Heart left ventricle (tissue), 16 donors: ENCODE data around the gene DMAC2. TPM values are rescaled to one million over a fixed set of nuclear protein-coding genes. Genes with fewer than 3 reads are reported as not detected.
A peak's percentile ranks its signal among the peaks of the same experiment; 100 is the strongest.

Experiments used
- ATAC-seq, 4 donors: fragments of 200-7000 bp; cut with Tn5 transposase; one replicate each; pipeline ENCODE4 v1.9.1; 2020 to 2022; ENCODE audit warnings: moderate library complexity in 4 of 4, mild to moderate bottlenecking in 3 of 4, moderate number of reproducible peaks in 1 of 4
- DNase-seq, 5 donors: peaks; one replicate each; pipeline ENCODE4 v3.0.0-alpha.2; 2020
- H3K27ac ChIP-seq, 12 donors: fragments of 200-600 bp; sonication (generic) in 4 of 12; one replicate each; pipeline versions ENCODE4 v1.5.0 to v1.8.0; 2016 to 2022; ENCODE audit warnings: mild to moderate bottlenecking in 2 of 12
- H3K27me3 ChIP-seq, 9 donors: fragments of 200-600 bp; sonication (generic) in 2 of 9; one replicate each; pipeline versions ENCODE4 v1.5.1 to v1.8.0; 2016 to 2022; ENCODE audit warnings: mild to moderate bottlenecking in 3 of 9
- H3K36me3 ChIP-seq, 9 donors: fragments of 200-600 bp; sonication (generic) in 2 of 9; one replicate each; pipeline versions ENCODE4 v1.5.0 to v1.8.0; 2018 to 2022; ENCODE audit warnings: mild to moderate bottlenecking in 2 of 9
- H3K4me1 ChIP-seq, 12 donors: fragments of 200-600 bp; sonication (generic) in 4 of 12; one replicate each; pipeline versions ENCODE4 v1.5.0 to v1.8.0; 2016 to 2022; ENCODE audit warnings: mild to moderate bottlenecking in 3 of 12
- H3K4me3 ChIP-seq, 12 donors: fragments of 200-600 bp; sonication (generic) in 4 of 12; one replicate each; pipeline versions ENCODE4 v1.5.0 to v1.8.0; 2017 to 2022; ENCODE audit warnings: mild to moderate bottlenecking in 9 of 12, moderate library complexity in 4 of 12
- H3K9me3 ChIP-seq, 12 donors: fragments of 200-600 bp; sonication (generic) in 4 of 12; one replicate each; pipeline versions ENCODE4 v1.5.0 to v1.8.0; 2016 to 2022; ENCODE audit warnings: mild to moderate bottlenecking in 1 of 12
- POLR2A ChIP-seq, 2 donors: fragments of 450-650 bp; IDR thresholded peaks; one replicate each; pipeline ENCODE4 v1.6.1; 2017; ENCODE audit warnings: antibody characterized with exemption in 2 of 2, mild to moderate bottlenecking in 2 of 2, moderate library complexity in 2 of 2
- WGBS, 4 donors: extraction: QIAGEN DNeasy Blood & Tissue Kit in 2 of 4; methylation state at CpG; one replicate each; pipeline versions ENCODE4 v1.1.5 to v1.1.7; 2013 to 2018; 5-methylcytosine and 5-hydroxymethylcytosine counted together
- intact Hi-C, 10 donors: fragments of 100-400 bp; cut with DNase I; formaldehyde crosslinking; loops; one replicate each; pipeline versions ENCODE4 v1.11.1 to v1.14.2; 2022
- polyA plus RNA-seq, 2 donors: library from polyadenylated mRNA; stranded (reverse); fragments of 200-250 nt; gene quantifications; one replicate each; pipeline ENCODE4 v1.2.3, GENCODE V29; 2013
- total RNA-seq, 9 donors: library from RNA; depleted of rRNA in 2 of 9; stranded (reverse); fragments of >200 nt in 2 of 9; fragmentation: NEBNext Ultra II Directional in 3 of 9; extraction: Animal tissue kit (Norgen Biotek cat#: 25700) in 3 of 9; gene quantifications; one replicate each; pipeline versions ENCODE4 v1.1.0 to v1.2.4, GENCODE V29; 2016 to 2023
- TF ChIP-seq, protein P1 (sequence below), 12 donors: fragments of 200-600 bp; sonication (generic) in 4 of 12; IDR thresholded peaks; one replicate each; pipeline versions ENCODE4 v1.5.0 to v1.8.0; 2018 to 2022; ENCODE audit warnings: antibody characterized with exemption in 12 of 12, mild to moderate bottlenecking in 5 of 12
- donor health status: ischemic (EF 13 %, LVEDD 7.1; RV severe dilation, severe dysfunction).
- donor health status: healthy with polysubstance abuse.
- donor health status: DM: no; HTN: yes; CAD: no.
- donor health status: DM: no; HTN: no; CAD: no.
- donor health status: ischemic (EF 25% LVEDD 6.9; RV normal size, moderate dysfunction).
- donor health status: ischemic (EF 25% LVEDD 5.7; RV mildly dilated, moderate dysfunction).
- donor health status: healthy.
- donor health status: DM: yes; HTN: yes; CAD: no.
- donor health status: ischemic (EF 35%, LVEDD 5.7; RV mildly dilated, moderate dysfunction).
- donor health status: nonischemic (EF 11% LVEDD 7.7; RV severe dilation, severe dysfunction).
- donor health status: DM: yes; HTN: yes; CAD: no.
- donor health status: PGD.
- donor health status: ischemic (EF 29% LVEDD 5.4; RV normal size, mild dysfunction).
- donor health status: nonischemic (EF 23%, LVEDD 6.1; RV moderate dilation, normal function).

The DMAC2 gene
- total and polyA plus RNA-seq, 11 donors: 67.9 to 138 (median 114) TPM

DNA sequence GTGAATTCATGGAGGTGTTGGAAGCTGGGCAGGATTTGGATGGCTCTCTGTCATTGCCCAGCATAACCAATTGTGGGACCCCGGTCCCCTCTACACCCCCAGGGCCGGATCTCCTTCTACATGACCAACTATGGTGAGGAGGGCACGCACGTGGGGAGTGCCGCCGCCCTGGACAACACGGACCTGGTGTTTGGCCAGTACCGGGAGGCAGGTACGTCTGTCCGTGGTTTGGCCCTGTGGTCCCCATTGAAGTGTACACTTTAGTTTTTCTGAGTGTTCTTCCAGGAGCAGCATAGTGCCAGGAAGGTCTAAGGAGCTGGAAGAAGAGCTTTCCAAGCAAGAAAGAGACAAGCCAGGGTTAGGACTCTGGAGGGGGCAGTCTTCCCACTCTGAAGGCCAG lies 25.8 kb downstream of the DMAC2 start:
- ATAC-seq (no peak), DNase-seq (no peak)
- H3K4me3 ChIP-seq: no peak overlapping the region
- no peak overlapping the region for H3K27ac ChIP-seq
- H3K9me3 ChIP-seq: no peaks in the 10 kb centered on the region
- intact Hi-C loops: no loop called here
- no peak for TF ChIP-seq POLR2A (IDR thresholded peaks at IDR 0.05)
- TF ChIP-seq, protein P1, sequence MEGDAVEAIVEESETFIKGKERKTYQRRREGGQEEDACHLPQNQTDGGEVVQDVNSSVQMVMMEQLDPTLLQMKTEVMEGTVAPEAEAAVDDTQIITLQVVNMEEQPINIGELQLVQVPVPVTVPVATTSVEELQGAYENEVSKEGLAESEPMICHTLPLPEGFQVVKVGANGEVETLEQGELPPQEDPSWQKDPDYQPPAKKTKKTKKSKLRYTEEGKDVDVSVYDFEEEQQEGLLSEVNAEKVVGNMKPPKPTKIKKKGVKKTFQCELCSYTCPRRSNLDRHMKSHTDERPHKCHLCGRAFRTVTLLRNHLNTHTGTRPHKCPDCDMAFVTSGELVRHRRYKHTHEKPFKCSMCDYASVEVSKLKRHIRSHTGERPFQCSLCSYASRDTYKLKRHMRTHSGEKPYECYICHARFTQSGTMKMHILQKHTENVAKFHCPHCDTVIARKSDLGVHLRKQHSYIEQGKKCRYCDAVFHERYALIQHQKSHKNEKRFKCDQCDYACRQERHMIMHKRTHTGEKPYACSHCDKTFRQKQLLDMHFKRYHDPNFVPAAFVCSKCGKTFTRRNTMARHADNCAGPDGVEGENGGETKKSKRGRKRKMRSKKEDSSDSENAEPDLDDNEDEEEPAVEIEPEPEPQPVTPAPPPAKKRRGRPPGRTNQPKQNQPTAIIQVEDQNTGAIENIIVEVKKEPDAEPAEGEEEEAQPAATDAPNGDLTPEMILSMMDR (IDR thresholded peaks at IDR 0.05): no peak
- 90 to 96% (median 94%) methylated on average over 10 of the region's 10 CpGs for WGBS, 4 donors
- no peaks in the 10 kb centered on the region for H3K27me3 ChIP-seq
- H3K4me1 ChIP-seq: peaks cover 0 to 48% (median 31%) of the 10 kb centered on the region in 12 donors
- H3K36me3 ChIP-seq: peaks cover 0 to 74% (median 59%) of the 10 kb centered on the region in 9 donors

DNA sequence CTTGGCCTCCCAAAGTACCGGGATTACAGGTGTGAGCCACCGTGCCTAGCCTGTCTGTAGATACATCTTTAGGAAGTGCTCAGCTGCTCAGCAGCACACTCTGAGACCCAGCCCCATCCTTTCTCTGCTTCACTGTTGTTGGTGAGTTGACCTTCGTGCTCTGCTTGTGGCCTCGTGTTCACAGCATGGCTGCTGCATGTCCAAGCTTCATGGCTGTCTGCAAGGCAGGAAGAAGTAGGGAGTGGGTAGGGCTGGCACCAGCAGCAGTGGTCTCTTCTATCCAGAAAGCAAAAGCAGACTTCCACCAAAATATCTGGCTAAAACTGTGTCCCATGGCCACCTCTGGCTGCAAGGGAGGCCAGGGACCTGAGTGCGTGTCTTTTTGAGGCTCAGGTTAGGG lies 26.8 kb downstream of the DMAC2 start:
- TF ChIP-seq, protein P1 (IDR thresholded peaks at IDR 0.05): no peak
- no peak for TF ChIP-seq POLR2A (IDR thresholded peaks at IDR 0.05)
- Histone ChIP-seq H3K27me3 (no peaks in the 10 kb centered on the region), H3K27ac (peak overlapping the region in 4 of 12 donors; percentile 6 to 85 (median 78)), H3K4me3 (no peak overlapping the region), H3K9me3 (no peaks in the 10 kb centered on the region), H3K36me3 (peaks cover 0 to 64% (median 49%) of the 10 kb centered on the region in 9 donors), H3K4me1 (peaks cover 0 to 57% (median 40%) of the 10 kb centered on the region in 12 donors)
- ATAC-seq (no peak), DNase-seq (no peak)
- 95 to 97% (median 97%) methylated on average over 5 of the region's 5 CpGs for WGBS, 4 donors
- intact Hi-C loops: no loop called here

DNA sequence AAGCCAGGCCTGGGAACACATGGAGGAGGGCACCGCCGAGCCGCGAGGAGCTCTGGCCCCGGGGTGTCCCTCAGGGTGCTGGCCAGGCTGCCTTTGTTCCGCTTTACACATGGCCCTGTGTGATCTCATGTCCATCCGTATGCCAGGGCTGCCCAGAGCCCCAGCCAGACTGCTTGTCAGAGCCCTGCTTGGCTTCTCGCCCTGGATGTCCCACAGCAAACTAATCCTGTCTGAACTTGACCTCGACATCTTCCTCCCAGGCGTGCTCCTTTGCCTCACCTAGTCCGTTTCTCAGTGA lies 27.8 kb downstream of the DMAC2 start:
- Histone ChIP-seq H3K27me3 (no peaks in the 10 kb centered on the region), H3K4me1 (peaks cover 0 to 67% (median 50%) of the 10 kb centered on the region in 12 donors), H3K4me3 (no peak overlapping the region), H3K9me3 (no peaks in the 10 kb centered on the region), H3K36me3 (peaks cover 0 to 54% (median 40%) of the 10 kb centered on the region in 9 donors), H3K27ac (peak overlapping the region; percentile 6 to 88 (median 78))
- no peak for TF ChIP-seq POLR2A (IDR thresholded peaks at IDR 0.05)
- TF ChIP-seq, protein P1 (IDR thresholded peaks at IDR 0.05): no peak
- DNase-seq (peak; percentile 72 to 89 (median 80)), ATAC-seq (peak; percentile 82 to 87 (median 85))
- WGBS, 4 donors: 31 to 48% (median 44%) methylated on average over 11 of the region's 11 CpGs
- intact Hi-C loops: loop anchor here in 1 of 10 donors (2.0 kb wide), 1 partner anchor 15 kb away; the partner anchor contains the start of gene B3GNT8

DNA sequence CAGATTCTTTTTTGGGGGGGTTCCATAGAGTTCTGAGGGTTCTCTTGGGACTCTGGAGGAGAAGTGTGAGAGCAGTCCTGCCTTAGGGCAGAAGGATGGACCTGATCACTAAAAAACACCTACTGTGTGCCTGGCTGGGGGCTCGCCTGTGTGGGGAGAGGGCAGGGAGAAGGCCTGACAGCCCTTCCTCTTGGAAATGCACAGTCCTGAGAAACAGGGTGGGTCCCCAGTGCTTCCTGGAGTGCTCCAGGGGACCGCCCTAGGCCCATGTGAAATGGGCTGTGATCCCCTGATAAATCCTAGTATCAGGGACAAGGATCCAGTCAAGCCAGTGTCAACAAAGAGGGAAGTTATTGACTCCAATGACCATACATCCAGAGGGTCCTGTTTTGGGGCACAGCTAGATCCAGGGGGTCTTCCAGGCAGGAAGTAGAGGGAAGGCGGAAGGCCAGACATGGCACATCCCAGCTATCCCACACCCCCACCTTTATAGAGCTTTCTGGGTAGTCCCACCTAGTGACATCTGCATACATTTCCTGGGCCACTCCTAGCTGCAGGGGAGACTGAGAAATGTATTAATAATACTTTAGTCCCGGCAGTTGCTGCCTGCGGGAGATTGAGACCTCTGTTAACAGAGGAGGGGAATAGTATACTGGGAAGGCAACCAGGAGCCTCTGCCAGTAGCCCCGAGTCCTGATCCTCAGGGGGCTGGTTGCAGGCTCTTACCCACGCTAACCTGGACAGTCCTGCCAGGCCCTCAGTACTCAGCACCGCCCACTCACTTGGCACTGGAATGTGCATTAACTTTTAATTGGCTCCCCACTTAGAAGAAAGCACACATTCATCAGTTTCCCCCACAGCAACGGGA lies 28.4 kb downstream of the DMAC2 start:
- intact Hi-C loops: loop anchor here in 1 of 10 donors (2.0 kb wide), 1 partner anchor 15 kb away; the partner anchor contains the start of gene B3GNT8
- ATAC-seq (peak in 2 of 4 donors; percentile 5), DNase-seq (no peak)
- peaks cover 0 to 70% (median 56%) of the 10 kb centered on the region in 12 donors for H3K4me1 ChIP-seq
- H3K27me3 ChIP-seq: no peaks in the 10 kb centered on the region
- TF ChIP-seq, protein P1 (IDR thresholded peaks at IDR 0.05): no peak
- no peak for TF ChIP-seq POLR2A (IDR thresholded peaks at IDR 0.05)
- H3K9me3 ChIP-seq: no peaks in the 10 kb centered on the region
- H3K36me3 ChIP-seq: peaks cover 0 to 48% (median 34%) of the 10 kb centered on the region in 9 donors
- peak overlapping the region; percentile 6 to 88 (median 78) for H3K27ac ChIP-seq
- 44 to 49% (median 47%) methylated on average over 9 of the region's 9 CpGs for WGBS, 4 donors
- H3K4me3 ChIP-seq: no peak overlapping the region
